A549 (cell line): ENCODE data around the gene TNPO2. TPM values are rescaled to one million over a fixed set of nuclear protein-coding genes. Genes with fewer than 3 reads are reported as not detected.

Experiments
- ATAC-seq, 2 experiments: fragments of 200-7000 bp in 1 of 2; fragments of >200 bp in 1 of 2; cut with Nextera tagmentation in 1 of 2; cut with Tn5 transposase in 1 of 2; 3 replicates each; pipeline versions ENCODE4 v1.8.0 to v1.9.1; 2018 to 2020; ENCODE audit warnings: mild to moderate bottlenecking in 1 of 2, moderate library complexity in 1 of 2
- CTCF ChIA-PET: fragments of 300-600 bp; sonication (Branson Sonifier 250); formaldehyde crosslinking; extraction: SDS; loops from one replicate; lab custom pipeline; 2021; ENCODE audit warnings: antibody characterized with exemption, inconsistent platforms; lab: Yijun Ruan, JAX
- POLR2A ChIA-PET: fragments of 350-600 bp; formaldehyde crosslinking; extraction: SDS; loops from one replicate; lab custom pipeline; 2021; ENCODE audit warnings: antibody characterized with exemption, inconsistent platforms; lab: Yijun Ruan, JAX
- DNase-seq, 2 experiments: peaks; one replicate each; pipeline versions ENCODE4 v3.0.0 to v3.0.0-alpha.2; 2011 to 2016; ENCODE audit warnings: low read depth in 1 of 2, low spot score in 1 of 2
- FAIRE-seq: peaks from 2 replicates; lab custom pipeline; 2011; peaks lifted over from hg19 to GRCh38; lab: Jason Lieb, UNC
- H3K27ac ChIP-seq, 2 experiments: fragments of >200 bp; sonication (Bioruptor Twin); formaldehyde crosslinking; 3 replicates each; pipeline ENCODE4 v1.5.1; 2016 to 2017
- H3K4me1 ChIP-seq: fragments of >200 bp; sonication (Bioruptor Twin); formaldehyde crosslinking; 3 replicates; pipeline ENCODE4 v1.6.1; 2016
- H3K4me2 ChIP-seq: fragments of >200 bp; sonication (Bioruptor Twin); formaldehyde crosslinking; 3 replicates; pipeline ENCODE4 v1.6.1; 2016
- H3K4me3 ChIP-seq: fragments of >200 bp; sonication (Bioruptor Twin); formaldehyde crosslinking; 3 replicates; pipeline ENCODE4 v1.5.1; 2016
- H3K9me3 ChIP-seq: fragments of >200 bp; sonication (Bioruptor Twin); formaldehyde crosslinking; 3 replicates; pipeline ENCODE4 v1.6.1; 2016
- BCL3 ChIP-seq: fragments of >200 bp; sonication (Bioruptor Twin); formaldehyde crosslinking; IDR thresholded peaks from 3 replicates; pipeline ENCODE4 v1.6.1; 2016
- CBX8 ChIP-seq: fragments of 200-600 bp; sonication (generic); IDR thresholded peaks from 2 replicates; pipeline ENCODE4 v1.6.1; 2016
- CEBPB ChIP-seq, 2 experiments: fragments of >200 bp in 1 of 2; sonication (Bioruptor Twin) in 1 of 2; formaldehyde crosslinking in 1 of 2; IDR thresholded peaks; 2 replicates each; pipeline ENCODE4 v1.6.1; 2012 to 2016
- CHD4 ChIP-seq: fragments of 200-600 bp; sonication (generic); IDR thresholded peaks from 2 replicates; pipeline ENCODE4 v1.6.1; 2016; ENCODE audit warnings: antibody characterized with exemption, mild to moderate bottlenecking, borderline replicate concordance
- CTCF ChIP-seq: fragments of >200 bp; sonication (Bioruptor Twin); formaldehyde crosslinking; IDR thresholded peaks from 3 replicates; pipeline ENCODE4 v1.5.1; 2016
- E2F6 ChIP-seq: IDR thresholded peaks from 2 replicates; pipeline ENCODE4 v1.6.1; 2012; ENCODE audit warnings: low read depth, borderline replicate concordance
- EHF ChIP-seq: fragments of 250-450 bp; sonication (Bioruptor Pico); IDR thresholded peaks from 2 replicates; pipeline ENCODE4 v1.5.0; 2020; ENCODE audit warnings: mild to moderate bottlenecking
- ELK1 ChIP-seq: fragments of 150-350 bp; IDR thresholded peaks from 2 replicates; pipeline ENCODE4 v1.6.1; 2014; ENCODE audit warnings: low read depth, mild to moderate bottlenecking, low read length
- ESRRA ChIP-seq: fragments of 150-350 bp; IDR thresholded peaks from 2 replicates; pipeline ENCODE4 v1.6.1; 2014; ENCODE audit warnings: mild to moderate bottlenecking, low read length, borderline replicate concordance
- FOSB ChIP-seq: fragments of 250-450 bp; sonication (Bioruptor Pico); IDR thresholded peaks from 2 replicates; pipeline ENCODE4 v1.5.0; 2020; ENCODE audit warnings: mild to moderate bottlenecking, moderate library complexity
- FOXS1 ChIP-seq: fragments of 250-450 bp; sonication (Bioruptor Pico); IDR thresholded peaks from 2 replicates; pipeline ENCODE4 v1.5.0; 2020; ENCODE audit warnings: mild to moderate bottlenecking, moderate library complexity
- HES2 ChIP-seq: fragments of >200 bp; sonication (Bioruptor Twin); formaldehyde crosslinking; IDR thresholded peaks from 2 replicates; pipeline ENCODE4 v1.6.1; 2016
- HEYL ChIP-seq: fragments of 250-450 bp; sonication (Bioruptor Pico); IDR thresholded peaks from 2 replicates; pipeline ENCODE4 v1.8.0; 2021; ENCODE audit warnings: mild to moderate bottlenecking, moderate library complexity
- HOXB13 ChIP-seq: fragments of 250-450 bp; sonication (Bioruptor Pico); IDR thresholded peaks from 2 replicates; pipeline ENCODE4 v1.5.0; 2020; ENCODE audit warnings: low read depth, mild to moderate bottlenecking, moderate library complexity
- HOXB5 ChIP-seq: fragments of 250-450 bp; sonication (Bioruptor Pico); IDR thresholded peaks from 2 replicates; pipeline ENCODE4 v1.5.0; 2020; ENCODE audit warnings: mild to moderate bottlenecking, moderate library complexity
- JUN ChIP-seq, 2 experiments: fragments of >200 bp; sonication (Bioruptor Twin); formaldehyde crosslinking; IDR thresholded peaks; 2 replicates in 1 of 2; 3 replicates in 1 of 2; pipeline ENCODE4 v1.6.1; 2016 to 2017
- KDM1A ChIP-seq: fragments of 200-600 bp; sonication (generic); IDR thresholded peaks from 2 replicates; pipeline ENCODE4 v1.6.1; 2016; ENCODE audit warnings: low read depth, mild to moderate bottlenecking
- MYC ChIP-seq: IDR thresholded peaks from 2 replicates; pipeline ENCODE4 v1.6.1; 2012; ENCODE audit warnings: mild to moderate bottlenecking, inconsistent platforms, low read length, improper control_type of control experiment, borderline replicate concordance
- NPAS2 ChIP-seq: fragments of 250-450 bp; sonication (Bioruptor Pico); IDR thresholded peaks from 2 replicates; pipeline ENCODE4 v1.8.0; 2022; ENCODE audit warnings: mild to moderate bottlenecking, moderate library complexity, borderline replicate concordance
- NR3C1 ChIP-seq: fragments of >200 bp; sonication (Bioruptor Twin); formaldehyde crosslinking; IDR thresholded peaks from 3 replicates; pipeline ENCODE4 v1.6.1; 2017
- PBX3 ChIP-seq: IDR thresholded peaks from 2 replicates; pipeline ENCODE4 v1.6.1; 2012
- POLR2A ChIP-seq: IDR thresholded peaks from 2 replicates; pipeline ENCODE4 v1.6.1; 2012; ENCODE audit warnings: mild to moderate bottlenecking, low read length
- POLR2AphosphoS2 ChIP-seq: conservative IDR thresholded peaks from 2 replicates; pipeline ENCODE4 v1.6.1; 2012; ENCODE audit warnings: low read length, improper control_type of control experiment, inconsistent platforms
- RAD21 ChIP-seq, 2 experiments: fragments of >200 bp in 1 of 2; sonication (Bioruptor Twin) in 1 of 2; formaldehyde crosslinking in 1 of 2; IDR thresholded peaks in 1 of 2; conservative IDR thresholded peaks in 1 of 2; 2 replicates in 1 of 2; 3 replicates in 1 of 2; pipeline ENCODE4 v1.6.1; 2012 to 2018; ENCODE audit warnings: inconsistent platforms in 1 of 2
- RCOR1 ChIP-seq: fragments of 150-350 bp; IDR thresholded peaks from 2 replicates; pipeline ENCODE4 v1.6.1; 2014; ENCODE audit warnings: antibody characterized with exemption, low read length, low read depth
- RFX5 ChIP-seq: fragments of 450-650 bp; IDR thresholded peaks from 2 replicates; pipeline ENCODE4 v1.7.1; 2014; ENCODE audit warnings: antibody characterized with exemption, mild to moderate bottlenecking, moderate library complexity
- ZNF302 ChIP-seq: fragments of 250-450 bp; sonication (Bioruptor Pico); IDR thresholded peaks from 2 replicates; pipeline ENCODE4 v1.9.0; 2021; ENCODE audit warnings: inconsistent platforms, mild to moderate bottlenecking, moderate library complexity
- ZSCAN20 ChIP-seq: fragments of 250-450 bp; sonication (Bioruptor Pico); IDR thresholded peaks from 2 replicates; pipeline ENCODE4 v1.8.0; 2022; ENCODE audit warnings: mild to moderate bottlenecking, moderate library complexity
- WGBS: methylation state at CpG from one replicate; pipeline ENCODE4 v1.1.6; 2017; ENCODE audit errors: missing lambda C conversion rate; 5-methylcytosine and 5-hydroxymethylcytosine counted together
- polyA plus RNA-seq, 4 experiments: library from polyadenylated mRNA; depleted of rRNA in 3 of 4; stranded (reverse); fragments of >200 nt; fragmentation: RNase III in 1 of 4; extraction: RNeasy Plus Mini Kit Qiagen cat#74134 plus additional on column Dnase treatment in 1 of 4; gene quantifications; 2 replicates in 3 of 4; 3 replicates in 1 of 4; pipeline ENCODE4 v1.2.3, GENCODE V29; 2011 to 2017

The TNPO2 gene
- polyA plus RNA-seq, 2 of the 4 experiments (the other 2 are of a cell fraction), result 33.7 to 41.0 TPM

- Histone ChIP-seq H3K4me2 (no peak overlapping the region), H3K4me3 (no peak overlapping the region), H3K4me1 (peaks cover 6% of the 10 kb centered on the region), H3K27ac (no peak overlapping the region), H3K9me3 (no peaks in the 10 kb centered on the region)
- WGBS, result 92% methylated on average over 18 of the region's 29 CpGs
- ATAC-seq, result no peak
- ChIA-PET CTCF (no interaction called here), POLR2A (no interaction called here)
- no peak for FAIRE-seq
- no peak for DNase-seq
- TF ChIP-seq RAD21 (conservative IDR thresholded peaks at IDR 0.05 in 1 of 2, IDR thresholded peaks at IDR 0.05 in 1 of 2) (no peak), ESRRA (no peak), HOXB5 (no peak), FOXS1 (CRISPR knock-in tag) (no peak), HES2 (no peak), ZSCAN20 (no peak), JUN (IDR thresholded peaks at IDR 0.05) (no peak), E2F6 (no peak)
Measured at GRCh38 chr19:12664406-12665280, 59.1 kb downstream of the TNPO2 start.

GRCh38 chr19:12660980-12661379 is 62.8 kb downstream of the TNPO2 start:
- no peak for FAIRE-seq
- POLR2A ChIA-PET, result no interaction called here
- TF ChIP-seq JUN (IDR thresholded peaks at IDR 0.05), result no peak
- TF ChIP-seq ELK1, result no peak
- no peak for TF ChIP-seq CHD4
- TF ChIP-seq ZNF302 (CRISPR knock-in tag), result no peak
- no peak for TF ChIP-seq HEYL
- TF ChIP-seq CEBPB (IDR thresholded peaks at IDR 0.05), result no peak
- no peak for TF ChIP-seq KDM1A
- TF ChIP-seq RCOR1, result no peak
- no peak for TF ChIP-seq CBX8
- no peak for TF ChIP-seq HOXB13
- no peak for TF ChIP-seq NR3C1
- no peak for TF ChIP-seq HOXB5
- TF ChIP-seq, all 56 proteins: peak for 0
- no peaks in the 10 kb centered on the region for H3K9me3 ChIP-seq
- H3K4me1 ChIP-seq, result no peaks in the 10 kb centered on the region
- H3K4me2 ChIP-seq, result no peak overlapping the region
- no peak for ATAC-seq
- WGBS, result 88% methylated on average over 12 of the region's 12 CpGs
- H3K4me3 ChIP-seq, result no peak overlapping the region
- CTCF ChIA-PET, result no interaction called here
- H3K27ac ChIP-seq, result no peak overlapping the region
- no peak for DNase-seq

- DNase-seq (no peak), ATAC-seq (no peak), FAIRE-seq (no peak)
- no peak overlapping the region for H3K4me3 ChIP-seq
- no peak overlapping the region for H3K4me2 ChIP-seq
- no peaks in the 10 kb centered on the region for H3K9me3 ChIP-seq
- ChIA-PET POLR2A (no interaction called here), CTCF (interaction anchor here (1.2 kb wide), 1 partner anchor 15 kb away, joined by 5 read pairs; no protein-coding TSS in a partner anchor)
- WGBS, result 92% methylated on average over 19 of the region's 22 CpGs
- no peaks in the 10 kb centered on the region for H3K4me1 ChIP-seq
- H3K27ac ChIP-seq, result no peak overlapping the region
- TF ChIP-seq CBX8 (no peak), CTCF (no peak), NPAS2 (no peak), PBX3 (no peak), BCL3 (no peak), FOSB (CRISPR knock-in tag) (no peak), HES2 (no peak), KDM1A (no peak), POLR2AphosphoS2 (no peak), POLR2A (no peak), EHF (CRISPR knock-in tag) (no peak), NR3C1 (no peak), CEBPB (IDR thresholded peaks at IDR 0.05) (no peak), MYC (no peak), RFX5 (no peak), CHD4 (no peak)
Measured at GRCh38 chr19:12657966-12658365, 65.8 kb downstream of the TNPO2 start.
